Measurements from ENCODE around the gene ADAP1.
A peak's percentile ranks its signal among the peaks of the same experiment; 100 is the strongest.

The ADAP1 gene

DNA sequence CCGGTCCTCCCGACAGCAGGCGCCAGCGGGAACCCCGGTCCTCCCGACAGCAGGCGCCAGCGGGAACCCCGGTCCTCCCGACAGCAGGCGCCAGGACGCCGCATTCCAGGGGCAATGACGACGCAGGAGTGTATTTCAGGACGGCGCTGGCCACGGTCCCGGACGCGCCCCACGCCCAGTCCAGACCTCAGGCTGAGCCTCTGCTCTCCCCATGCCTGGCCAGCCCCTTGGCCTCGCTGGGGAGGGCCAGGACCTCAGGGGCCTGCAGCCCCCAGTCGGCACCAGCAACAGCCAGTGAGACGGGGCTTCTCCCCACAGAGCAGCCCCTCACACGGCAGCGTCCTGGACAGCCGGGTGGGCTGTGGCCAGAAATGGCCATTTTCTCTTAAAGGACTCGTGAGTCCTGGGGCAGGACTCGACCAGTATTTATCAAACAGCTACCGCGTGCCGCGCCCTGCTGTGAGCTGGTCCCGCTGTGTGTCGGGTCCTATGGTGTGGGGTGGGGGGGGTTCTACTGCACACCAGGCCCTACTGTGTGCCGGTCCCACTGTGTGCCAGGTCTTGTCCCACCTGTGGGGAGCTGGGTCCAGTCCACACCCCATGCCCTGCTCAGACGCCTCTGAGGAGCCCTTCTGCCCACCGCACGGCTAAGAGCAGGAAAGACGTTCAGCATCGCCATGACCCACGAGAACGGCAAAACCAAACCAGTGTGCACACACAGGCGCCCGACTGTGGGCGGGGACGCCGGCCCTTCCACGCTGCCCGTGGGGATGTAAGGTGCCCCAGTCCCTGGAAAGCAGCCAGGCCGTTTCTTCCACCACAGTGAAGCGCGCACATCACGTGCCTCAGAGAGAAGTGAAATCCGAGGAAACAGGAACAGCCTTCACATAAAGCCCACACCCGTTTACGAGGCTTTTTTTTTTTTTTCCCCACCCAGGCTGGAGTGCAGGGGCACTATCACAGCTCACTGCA lies 44.8 kb downstream of the ADAP1 start:
- no peak for DNase-seq (ENCODE audit: low read depth in 2 of 2)

DNA sequence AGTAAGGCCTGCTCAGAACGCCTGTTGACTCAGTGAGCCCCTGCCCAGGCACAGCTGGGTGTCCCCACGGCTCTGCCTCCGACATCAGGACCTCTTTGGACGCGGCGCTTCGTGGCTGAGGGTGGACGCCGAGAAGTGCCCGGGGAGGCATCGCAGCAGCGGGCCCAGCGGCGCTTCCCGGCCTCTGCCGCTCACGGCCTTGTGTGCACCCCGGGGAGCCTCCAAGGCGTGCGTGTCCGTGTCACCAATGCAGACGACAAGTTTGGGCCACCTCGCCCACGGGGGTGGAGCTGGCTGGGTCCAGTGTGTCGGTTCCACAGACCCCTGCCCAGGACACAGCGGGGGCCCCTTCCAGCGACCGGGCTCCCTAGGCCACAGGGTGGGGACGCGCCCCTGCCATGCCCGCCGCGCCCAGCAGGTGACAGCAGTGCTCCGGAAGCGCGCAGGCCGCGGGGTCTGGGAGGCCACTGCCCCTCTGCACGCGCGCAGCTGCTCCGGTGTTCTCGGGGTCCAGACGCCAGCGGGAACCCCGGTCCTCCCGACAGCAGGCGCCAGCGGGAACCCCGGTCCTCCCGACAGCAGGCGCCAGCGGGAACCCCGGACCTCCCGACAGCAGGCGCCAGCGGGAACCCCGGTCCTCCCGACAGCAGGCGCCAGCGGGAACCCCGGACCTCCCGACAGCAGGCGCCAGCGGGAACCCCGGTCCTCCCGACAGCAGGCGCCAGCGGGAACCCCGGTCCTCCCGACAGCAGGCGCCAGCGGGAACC lies 45.7 kb downstream of the ADAP1 start:
- peak; percentile 48 to 68 for DNase-seq (ENCODE audit: low read depth in 2 of 2)

DNA sequence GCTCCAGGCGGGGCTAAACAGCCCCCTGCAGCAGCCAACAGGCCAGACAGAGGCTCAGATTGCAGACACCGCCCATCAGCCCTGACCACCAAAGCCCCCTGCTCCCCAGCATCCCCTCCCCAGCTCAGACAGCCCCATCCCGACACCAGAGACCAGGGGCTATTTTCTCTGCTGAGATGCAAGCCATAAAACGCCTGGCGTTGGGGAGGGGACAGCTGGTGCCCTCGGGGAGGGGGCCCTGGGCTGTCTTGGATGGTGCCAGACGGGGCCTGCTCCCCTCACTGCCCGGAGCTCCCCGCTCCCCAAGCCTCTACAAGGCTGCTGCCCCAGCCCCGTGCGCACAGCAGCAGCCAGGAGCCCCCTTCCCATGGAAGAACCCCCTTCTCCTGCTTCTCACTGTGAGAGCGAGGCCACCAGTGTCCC lies 46.3 kb downstream of the ADAP1 start:
- no peak for DNase-seq (ENCODE audit: low read depth in 2 of 2)

DNA sequence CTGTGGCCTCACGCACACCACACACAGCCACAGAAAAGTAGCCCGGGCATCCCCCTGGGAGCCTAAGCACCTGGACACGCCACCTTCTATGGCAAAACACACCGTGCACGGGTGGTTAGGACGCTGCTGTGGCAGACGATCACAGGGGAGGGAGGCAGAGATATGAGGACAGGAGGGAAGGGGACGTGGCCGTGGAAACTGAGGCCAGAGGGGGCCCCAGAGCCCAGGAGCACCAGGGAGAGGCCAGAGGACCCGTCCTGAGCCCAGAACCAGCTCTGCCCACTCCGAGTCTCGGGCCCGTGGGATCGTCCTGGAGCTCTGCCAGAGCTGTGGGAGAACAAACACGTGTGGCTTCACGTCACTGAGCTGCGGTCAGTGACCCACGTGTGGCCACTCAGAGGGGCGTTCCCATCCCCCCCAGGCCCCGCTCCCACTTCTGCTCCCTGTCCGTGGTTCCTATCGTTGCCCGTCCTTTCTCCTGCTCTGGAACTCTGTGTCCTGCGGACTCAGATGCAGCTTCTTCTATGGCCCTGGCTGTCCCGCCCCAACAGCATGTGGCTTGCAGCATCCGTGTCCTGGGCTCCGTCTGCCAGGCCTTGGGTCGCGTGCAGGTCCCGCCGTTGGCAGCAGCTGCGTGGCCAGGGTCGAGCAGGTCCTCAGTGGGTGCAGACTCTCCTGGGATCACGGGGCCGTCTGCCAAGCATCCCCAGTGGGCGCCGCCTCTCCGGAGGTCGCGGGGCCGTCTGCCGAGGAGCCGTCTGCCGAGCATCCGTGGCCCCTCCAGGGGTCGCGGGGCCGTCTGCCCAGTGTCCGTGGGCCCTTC lies 47.1 kb downstream of the ADAP1 start:
- DNase-seq (ENCODE audit: low read depth in 2 of 2): no peak

DNA sequence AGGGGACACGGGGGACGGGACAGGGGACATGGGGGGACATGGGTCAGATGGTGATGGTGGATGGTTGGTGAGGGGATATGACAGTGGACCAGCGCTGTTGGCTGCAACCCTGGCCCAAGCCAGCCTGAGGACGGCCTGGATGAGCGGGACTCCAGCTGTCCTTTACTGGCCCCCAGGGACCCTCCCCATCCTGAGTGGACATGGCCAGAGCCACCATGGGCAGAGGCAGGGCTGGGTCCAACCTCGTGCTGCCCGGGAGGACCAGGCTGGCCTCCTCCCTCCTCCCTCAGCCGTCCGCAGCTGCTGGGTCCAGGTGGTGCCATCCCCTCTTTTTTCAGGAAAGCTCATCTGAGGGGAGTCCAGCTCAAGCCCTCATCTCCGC lies 47.7 kb downstream of the ADAP1 start:
- DNase-seq (ENCODE audit: low read depth in 2 of 2): no peak

DNA sequence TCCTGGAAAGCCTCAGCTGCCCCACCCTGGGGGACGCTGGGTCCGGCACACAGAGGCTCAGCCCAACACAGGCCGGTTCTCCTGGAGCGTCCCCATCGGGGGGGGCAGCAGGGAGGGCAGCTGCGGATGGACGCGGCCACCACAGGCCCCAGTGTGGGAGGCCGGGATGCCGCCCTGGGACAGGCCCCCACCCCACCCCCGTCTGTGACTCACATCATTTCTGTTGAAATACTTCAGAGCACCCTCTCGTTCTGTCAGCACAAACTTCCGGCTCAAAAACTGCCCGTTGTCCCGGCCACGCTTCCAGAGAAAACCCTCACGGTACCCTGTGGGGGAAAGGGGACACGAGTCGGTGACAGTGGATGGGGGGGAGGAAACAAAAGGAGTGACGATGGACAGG lies 49.6 kb downstream of the ADAP1 start:
- no peak for DNase-seq (ENCODE audit: low read depth in 2 of 2)

DNA sequence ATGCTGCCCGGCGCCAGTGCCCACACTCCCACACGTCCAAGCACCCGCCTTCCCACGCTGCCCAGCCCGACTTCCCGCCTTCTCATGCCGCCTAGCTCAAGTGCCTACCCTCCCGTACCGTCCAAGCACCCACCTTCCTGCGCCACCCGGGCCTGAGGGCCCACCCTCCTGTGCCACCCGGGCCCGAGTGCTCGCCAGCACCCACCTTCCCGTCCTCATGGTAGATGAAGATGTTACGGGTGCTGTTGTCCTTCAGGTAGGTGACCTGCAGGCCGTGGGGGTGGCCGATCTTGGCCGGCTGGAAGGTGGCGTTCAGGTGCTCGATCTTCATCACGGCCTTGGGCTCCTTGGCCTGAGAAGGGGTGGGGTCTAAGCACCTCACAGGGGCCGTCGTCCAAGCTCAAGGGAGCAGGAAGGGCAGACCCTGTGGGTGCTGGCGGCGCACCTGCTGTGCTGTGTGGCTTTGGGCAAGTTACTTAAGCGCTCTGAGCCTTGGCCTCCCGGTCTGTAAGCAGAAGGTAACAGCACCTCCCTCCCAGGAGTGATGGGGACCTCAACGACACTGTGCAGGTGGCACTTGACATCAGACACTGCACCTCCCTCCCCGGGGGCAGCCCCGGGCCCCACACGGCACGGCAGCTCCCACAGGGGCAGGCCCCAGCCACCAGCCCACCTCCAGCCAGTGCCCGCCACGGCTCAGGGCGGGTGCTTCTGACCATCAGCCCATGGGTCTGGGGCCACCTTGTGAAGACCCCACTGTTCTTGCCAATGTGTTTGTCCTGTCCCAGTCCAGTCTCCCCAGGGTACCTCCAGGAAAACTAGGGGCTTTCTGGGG lies 50.3 kb downstream of the ADAP1 start:
- no peak for DNase-seq (ENCODE audit: low read depth in 2 of 2)

DNA sequence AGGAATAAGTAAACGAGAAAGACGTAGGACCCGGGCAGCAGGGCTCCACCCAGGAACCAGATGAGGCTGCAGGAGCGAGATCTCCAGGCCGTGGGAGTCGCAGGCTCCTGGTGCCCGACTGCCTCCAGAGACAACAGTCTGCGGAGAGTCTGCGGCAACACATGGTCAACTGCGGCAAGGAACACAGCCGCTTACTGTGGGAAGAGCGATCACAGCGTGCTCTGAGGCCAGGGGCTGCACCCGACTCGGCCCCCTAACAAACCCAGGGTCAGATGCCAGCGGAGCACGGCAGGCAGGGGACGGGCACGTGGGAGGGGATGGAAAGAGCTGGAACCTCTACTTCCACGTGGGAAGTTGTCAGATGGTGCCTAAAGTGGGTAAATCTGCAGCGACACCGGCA lies 51.5 kb downstream of the ADAP1 start:
- DNase-seq (ENCODE audit: low read depth in 2 of 2): no peak

DNA sequence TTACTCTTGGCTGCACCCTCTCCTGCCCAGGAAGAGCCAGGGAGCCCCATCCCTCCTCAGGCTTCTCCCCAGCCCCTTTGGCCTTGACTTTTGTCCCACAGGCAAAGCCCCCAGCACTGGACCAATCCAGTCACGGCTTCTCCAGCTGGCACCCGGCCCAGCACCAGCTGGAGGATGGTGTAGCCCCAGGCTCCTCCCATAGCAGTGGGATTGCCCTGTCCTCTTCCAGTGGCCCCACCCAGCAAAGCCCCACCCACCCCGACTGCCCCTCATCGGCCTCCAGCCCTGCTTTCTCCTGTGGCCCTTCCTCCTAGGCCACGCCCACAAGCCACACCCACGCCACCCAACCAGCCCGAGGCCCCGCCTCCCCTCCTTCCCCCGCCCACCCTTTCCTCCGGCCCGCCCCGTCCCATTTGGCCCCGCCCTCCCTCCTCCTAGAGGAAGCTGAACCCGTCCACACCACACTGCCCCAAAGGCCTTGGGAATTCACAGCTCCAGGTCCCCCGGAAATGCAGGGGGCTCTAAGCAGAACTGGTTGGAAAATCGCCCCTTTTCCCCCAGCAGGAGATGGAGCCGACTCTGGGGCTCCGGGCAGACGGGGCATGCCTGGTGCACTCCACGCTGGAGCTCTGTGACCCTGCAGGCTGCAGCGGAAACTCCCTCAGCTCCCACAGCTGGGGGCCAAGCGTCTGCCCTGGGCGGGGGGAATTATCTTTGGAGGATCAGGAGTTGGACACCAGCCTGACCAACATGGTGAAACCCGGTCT lies 52.9 kb downstream of the ADAP1 start:
- DNase-seq (ENCODE audit: low read depth in 2 of 2): peak in 1 of 2 donors; percentile 53

DNA sequence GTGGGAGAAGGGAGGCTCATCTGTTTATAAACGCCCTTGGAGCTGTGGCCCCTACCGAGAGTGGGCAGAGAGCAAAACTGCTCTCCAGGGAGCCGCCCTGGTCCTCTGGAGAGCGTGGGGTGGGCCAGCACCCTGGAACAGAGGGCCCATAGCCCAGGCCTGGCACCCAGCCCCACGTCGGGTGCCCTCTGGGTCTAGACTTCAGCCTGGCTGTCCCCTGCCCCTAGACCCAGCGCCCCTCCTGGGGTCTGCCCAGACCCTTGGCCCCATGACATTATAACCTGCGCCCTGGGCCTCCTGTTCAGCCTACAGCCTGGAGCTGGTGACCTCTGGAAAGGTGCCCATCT lies 53.5 kb downstream of the ADAP1 start:
- no peak for DNase-seq (ENCODE audit: low read depth in 2 of 2)

DNA sequence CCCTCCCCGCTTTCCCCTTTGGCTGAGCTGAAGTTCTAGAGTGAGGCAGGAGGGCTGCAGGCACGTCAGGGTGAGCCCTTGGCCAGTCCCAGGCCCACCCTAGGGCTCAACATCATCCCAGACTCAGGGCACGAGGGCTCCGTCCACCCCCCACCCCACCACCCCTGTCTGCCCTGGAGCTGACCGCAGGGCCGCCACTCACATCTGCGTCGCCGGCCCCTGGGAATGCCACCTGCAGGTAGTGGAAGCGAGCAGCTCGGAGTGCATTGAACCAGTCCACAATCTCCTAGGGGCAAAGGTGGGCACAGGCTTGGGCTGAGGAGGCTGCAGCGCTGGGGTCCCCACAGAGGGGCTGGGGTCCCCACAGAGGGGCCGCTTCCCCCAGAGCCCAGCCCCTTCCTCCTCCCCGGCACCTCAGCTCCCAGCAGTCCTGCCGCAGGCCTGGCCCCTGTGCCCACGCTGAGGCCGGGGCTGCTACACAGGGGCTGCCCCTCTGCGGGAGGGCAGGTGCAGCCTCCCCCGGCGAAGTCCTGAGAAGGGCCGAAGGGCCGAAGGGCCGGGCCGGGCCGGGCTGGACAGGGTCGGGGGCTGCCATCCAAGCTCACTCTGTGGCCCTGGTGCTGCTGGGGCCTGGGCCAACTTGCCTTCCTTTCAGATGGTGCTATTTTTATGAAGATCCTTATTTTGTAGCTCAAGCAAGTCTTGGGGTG lies 54.0 kb downstream of the ADAP1 start:
- DNase-seq (ENCODE audit: low read depth in 2 of 2): no peak

DNA sequence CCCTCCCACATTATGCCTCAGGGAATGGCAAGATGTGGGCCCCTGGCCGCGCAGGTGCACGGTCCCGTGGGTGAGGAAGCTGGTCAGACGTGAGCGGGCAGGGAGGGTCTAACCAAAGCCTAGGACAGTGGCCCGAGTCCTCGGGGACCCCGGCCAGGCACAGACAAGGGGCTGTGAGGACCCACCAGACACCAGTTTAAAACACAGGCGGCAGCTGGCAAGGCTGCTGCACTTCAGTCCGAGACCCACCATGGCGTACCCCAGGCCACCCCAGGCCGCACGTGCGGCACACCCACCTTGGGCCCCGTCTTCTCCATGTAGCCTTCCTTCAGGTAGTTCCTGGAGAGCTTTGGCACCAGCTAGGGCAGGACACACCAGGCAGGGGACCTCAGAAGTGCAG lies 54.7 kb downstream of the ADAP1 start:
- no peak for DNase-seq (ENCODE audit: low read depth in 2 of 2)

DNA sequence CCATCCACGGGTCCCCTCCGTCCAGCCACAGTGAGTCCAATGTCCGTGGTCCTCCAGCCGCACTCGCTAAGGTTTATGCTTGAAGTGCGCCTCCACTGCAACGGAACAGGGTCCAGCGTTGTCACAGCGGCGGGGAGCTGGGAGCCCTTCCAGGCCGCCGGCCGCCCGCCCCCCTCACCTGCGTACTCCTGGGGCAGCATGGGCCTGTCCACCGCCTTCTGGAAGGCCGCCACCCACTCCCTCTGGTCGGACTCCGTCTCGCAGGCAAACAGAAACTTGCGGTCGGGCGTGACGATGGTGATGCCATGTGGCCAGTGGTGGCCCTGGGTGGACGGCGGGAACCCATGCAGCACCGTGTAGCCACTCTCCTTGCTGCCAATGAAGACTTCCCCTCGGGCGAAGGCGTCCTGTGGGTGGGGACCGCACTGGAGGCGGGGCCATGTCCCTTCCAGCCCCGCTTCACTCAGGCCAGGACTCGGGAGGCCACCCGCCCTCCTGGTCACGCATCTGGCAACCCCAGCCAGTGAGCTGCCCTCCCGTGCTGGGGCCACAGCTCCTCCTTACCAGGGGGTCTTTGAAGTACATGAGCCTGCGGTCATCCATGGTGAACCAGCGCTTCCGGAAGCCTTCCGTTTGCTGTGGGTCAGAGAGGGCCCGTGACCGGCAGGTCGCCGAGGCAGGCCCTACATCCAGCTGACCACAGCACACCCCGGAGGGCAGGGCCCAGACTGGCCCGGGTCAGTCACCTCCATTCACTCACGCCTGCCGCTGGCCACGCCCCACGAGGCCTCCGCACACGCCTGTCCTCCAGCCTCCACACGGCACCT lies 55.4 kb downstream of the ADAP1 start:
- DNase-seq (ENCODE audit: low read depth in 2 of 2): no peak

DNA sequence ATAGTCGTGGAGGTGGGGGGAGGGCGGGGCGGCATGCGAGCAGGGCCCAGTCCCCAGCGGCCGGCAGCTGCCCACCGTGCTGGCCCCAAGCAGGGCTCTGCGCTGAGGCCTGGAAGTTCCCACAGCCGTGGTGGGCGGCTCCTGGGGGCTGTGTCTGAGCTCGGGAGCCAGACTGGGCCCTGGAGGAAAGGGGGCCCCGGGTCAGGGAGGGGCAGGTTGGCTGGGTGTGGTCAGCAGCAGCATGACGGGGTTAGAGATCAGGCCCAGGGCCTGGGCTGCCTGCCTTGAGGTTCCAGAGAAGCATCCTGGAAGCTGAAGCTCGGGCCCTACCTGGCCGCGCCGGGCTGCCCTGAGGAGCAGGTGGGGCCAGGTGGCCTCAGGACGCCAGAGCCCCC lies 56.0 kb downstream of the ADAP1 start:
- DNase-seq (ENCODE audit: low read depth in 2 of 2): no peak

DNA sequence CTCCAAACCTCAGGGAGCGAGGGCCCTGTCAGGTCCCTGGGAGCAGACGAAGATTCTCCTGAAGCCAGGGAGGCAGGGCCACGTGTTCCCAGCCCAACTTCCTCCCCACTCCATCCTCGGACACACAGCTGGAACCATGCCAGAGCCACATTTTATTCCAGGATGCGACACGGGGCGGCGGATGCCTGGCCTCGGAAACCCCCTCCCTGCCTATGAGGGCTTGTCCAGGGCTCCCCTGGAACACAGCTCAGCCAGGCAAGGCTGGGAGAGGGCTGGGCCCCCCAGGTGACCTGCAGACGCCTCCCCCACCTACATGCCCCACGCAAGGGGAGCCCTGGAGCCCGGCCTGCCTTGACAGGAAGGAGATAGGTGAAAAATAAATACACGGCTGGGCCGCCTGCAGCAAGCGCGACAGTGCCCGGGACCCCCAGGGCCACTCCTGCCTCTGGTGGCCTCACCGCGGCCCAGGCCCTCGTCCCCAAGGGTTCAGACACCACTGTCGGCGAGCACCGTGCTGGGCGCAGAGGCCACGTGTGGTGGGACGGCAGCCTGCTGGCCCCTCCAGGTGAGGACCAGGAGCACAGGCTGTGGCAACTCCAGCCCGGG lies 56.6 kb downstream of the ADAP1 start:
- no peak for DNase-seq (ENCODE audit: low read depth in 2 of 2)

DNA sequence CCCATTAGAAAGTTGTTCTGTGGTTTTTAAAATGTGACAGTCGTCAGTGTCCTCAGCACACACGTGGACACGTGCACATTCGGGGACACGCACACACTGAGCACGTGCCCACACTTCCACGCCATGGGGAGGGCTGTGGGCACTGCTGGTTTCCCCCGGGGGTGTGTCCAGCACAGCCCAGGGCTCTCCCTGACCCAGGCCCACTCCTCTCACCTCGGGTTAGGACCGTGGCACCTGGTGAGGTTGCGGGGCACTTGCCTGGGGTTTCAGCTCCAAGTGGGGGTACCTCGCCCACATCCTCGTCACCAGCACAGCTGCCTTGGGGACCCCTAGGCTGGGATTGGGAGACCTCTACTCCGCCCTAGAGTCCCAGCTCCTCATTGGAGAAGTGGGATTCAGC lies 57.4 kb downstream of the ADAP1 start:
- DNase-seq (ENCODE audit: low read depth in 2 of 2): no peak

DNA sequence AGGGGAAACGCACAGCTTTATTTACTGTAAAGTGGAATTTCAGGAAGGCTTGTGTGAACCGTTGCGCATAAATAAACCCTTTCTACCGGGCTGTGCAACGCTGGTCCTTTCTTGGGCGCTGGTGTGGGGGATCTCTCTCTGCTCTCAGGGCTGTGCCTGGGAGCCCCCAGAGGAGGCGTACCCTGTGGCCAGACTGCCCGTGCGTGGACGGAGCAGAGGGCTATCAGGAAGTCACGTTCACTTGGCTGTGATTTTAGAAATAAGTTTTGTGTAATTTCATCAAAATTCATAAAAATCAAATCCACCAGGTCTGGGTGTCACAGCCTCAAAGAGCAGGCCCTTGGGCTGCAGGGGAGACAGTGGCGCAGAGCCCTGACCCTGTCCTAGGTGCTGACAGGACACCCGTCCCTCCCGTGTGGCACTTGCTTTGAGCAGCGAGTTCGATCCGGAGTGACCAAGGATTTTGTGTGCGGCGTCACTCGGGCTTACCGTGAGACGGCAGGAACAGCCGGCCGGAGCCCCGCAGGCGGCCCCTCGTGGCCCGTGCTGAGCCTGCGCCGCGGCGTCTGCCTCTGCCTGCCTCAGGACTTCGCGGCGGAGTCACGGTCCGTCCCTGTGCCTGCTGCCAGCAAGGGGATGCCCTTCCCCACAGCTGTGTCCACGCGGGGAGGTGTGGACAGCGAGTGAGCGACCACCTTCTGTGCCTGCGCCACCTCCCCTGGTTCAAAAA lies 58.0 kb downstream of the ADAP1 start:
- no peak for DNase-seq (ENCODE audit: low read depth in 2 of 2)

All from stimulated activated CD8-positive, alpha-beta memory T cell treated with anti-CD3 and anti-CD28 coated beads, Interleukin-15, amount 100 ng/mL, for 48 hours (primary cell).